CD4-positive, alpha-beta T cell (primary cell): ENCODE measurements around the gene ROPN1L. TPM values are rescaled to one million over a fixed set of nuclear protein-coding genes. Genes with fewer than 3 reads are reported as not detected.

Source experiments
- ATAC-seq: fragments of 200-7000 bp; cut with Tn5 transposase; one replicate; pipeline ENCODE4 v1.10.0; 2022; ENCODE audit warnings: mild to moderate bottlenecking; ENCODE audit not compliant: poor library complexity
- CTCF ChIA-PET: fragments of 350-600 bp; sonication (Branson Sonifier 250); formaldehyde crosslinking; loops from one replicate; lab custom pipeline; 2021; ENCODE audit warnings: antibody characterized with exemption, inconsistent platforms; lab: Charles Lee
- POLR2A ChIA-PET: fragments of 350-600 bp; sonication (Branson Sonifier 250); formaldehyde crosslinking; loops from one replicate; lab custom pipeline; 2021; ENCODE audit warnings: antibody characterized with exemption, inconsistent platforms; lab: Charles Lee
- DNase-seq, 14 experiments: peaks; one replicate each; pipeline ENCODE4 v3.0.0-alpha.2; 2013 to 2020; ENCODE audit warnings: mixed read lengths in 2 of 14
- H3K27ac ChIP-seq, 2 donors: one replicate each; pipeline versions ENCODE4 v1.5.1 to v1.7.0; 2013; ENCODE audit warnings: low read length in 2 of 2, low read depth in 1 of 2, mild to moderate bottlenecking in 1 of 2
- H3K27me3 ChIP-seq, 2 experiments: 1 replicate in 1 of 2; 2 replicates in 1 of 2; pipeline versions ENCODE4 v1.6.1 to v1.7.0; 2013; ENCODE audit warnings: low read length in 2 of 2, control low read depth in 1 of 2, mild to moderate bottlenecking in 1 of 2, moderate library complexity in 1 of 2; ENCODE audit not compliant: insufficient read depth in 2 of 2, control insufficient read depth in 1 of 2
- H3K36me3 ChIP-seq: one replicate; pipeline ENCODE4 v1.6.1; 2013; ENCODE audit warnings: low read length, control low read depth; ENCODE audit not compliant: insufficient read depth
- H3K4me1 ChIP-seq: one replicate; pipeline ENCODE4 v1.6.1; 2013; ENCODE audit warnings: low read length, control low read depth; ENCODE audit not compliant: insufficient read depth
- H3K4me3 ChIP-seq: one replicate; pipeline ENCODE4 v1.5.1; 2013; ENCODE audit warnings: mild to moderate bottlenecking, low read length, moderate library complexity
- H3K9me3 ChIP-seq, 2 experiments: 1 replicate in 1 of 2; 2 replicates in 1 of 2; pipeline versions ENCODE4 v1.6.1 to v1.7.0; 2013; ENCODE audit warnings: low read length in 2 of 2, mild to moderate bottlenecking in 2 of 2, control low read depth in 1 of 2, moderate library complexity in 1 of 2; ENCODE audit not compliant: control insufficient read depth in 1 of 2, insufficient read depth in 1 of 2
- H3K27ac Mint-ChIP-seq: one replicate; pipeline ENCODE4 v1.8.0; 2020; ENCODE audit warnings: mixed read lengths
- H3K27me3 Mint-ChIP-seq: one replicate; pipeline ENCODE4 v1.8.0; 2021; ENCODE audit warnings: mixed read lengths
- H3K36me3 Mint-ChIP-seq: one replicate; pipeline ENCODE4 v1.8.0; 2021; ENCODE audit warnings: low read depth, mixed read lengths
- H3K4me1 Mint-ChIP-seq: one replicate; pipeline ENCODE4 v1.8.0; 2021; ENCODE audit warnings: low read depth, mixed read lengths
- H3K4me3 Mint-ChIP-seq: one replicate; pipeline ENCODE4 v1.8.0; 2020; ENCODE audit warnings: mild to moderate bottlenecking, mixed read lengths
- H3K9me3 Mint-ChIP-seq: one replicate; pipeline ENCODE4 v1.8.0; 2020; ENCODE audit warnings: mixed read lengths
- CTCF ChIP-seq: fragments of 200-600 bp; IDR thresholded peaks from one replicate; pipeline ENCODE4 v1.8.0; 2022; ENCODE audit warnings: antibody characterized with exemption, mild to moderate bottlenecking
- intact Hi-C, 2 experiments: fragments of 100-400 bp; cut with DNase I in 1 of 2; cut with micrococcal nuclease in 1 of 2; formaldehyde crosslinking; loops; one replicate each; pipeline versions ENCODE4 v1.15.1 to v1.9.0; 2023 to 2025; cut with DNase I, micrococcal nuclease
- total RNA-seq, 174 experiments: library from RNA in 2 of 174; stranded (reverse) in 2 of 174; gene quantifications; one replicate each; pipeline ENCODE4 v1.2.3 and lab custom pipeline; 2021 to 2026

The ROPN1L gene
- total RNA-seq, 2 experiments from 2014 or later = 0.42 to 0.58 TPM

- Histone ChIP-seq H3K9me3 (no peaks in the 10 kb centered on the region), H3K36me3 (peaks cover 93% of the 10 kb centered on the region), H3K27me3 (no peaks in the 10 kb centered on the region), H3K4me3 (no peak overlapping the region), H3K4me1 (no peaks in the 10 kb centered on the region), H3K27ac (no peak overlapping the region)
- ChIA-PET POLR2A (no interaction called here), CTCF (no interaction called here)
- intact Hi-C loops = no loop called here
- H3K4me3 Mint-ChIP-seq = no peak overlapping the region
- no peak for ATAC-seq
- H3K9me3 Mint-ChIP-seq = no peaks in the 10 kb centered on the region
- H3K4me1 Mint-ChIP-seq = peaks cover 8% of the 10 kb centered on the region
- no peaks in the 10 kb centered on the region for H3K27me3 Mint-ChIP-seq
- no peak for DNase-seq
- peaks cover 97% of the 10 kb centered on the region for H3K36me3 Mint-ChIP-seq
- no peak overlapping the region for H3K27ac Mint-ChIP-seq
- TF ChIP-seq CTCF = no peak
These were observed 30.3 kb upstream of the ROPN1L start for GRCh38 chr5:10411336-10411735.

- H3K4me3 ChIP-seq = no peak overlapping the region
- H3K9me3 ChIP-seq = no peaks in the 10 kb centered on the region
- TF ChIP-seq CTCF = no peak
- H3K36me3 Mint-ChIP-seq = peaks cover 98% of the 10 kb centered on the region
- H3K4me1 ChIP-seq = peaks cover 7% of the 10 kb centered on the region
- ChIA-PET POLR2A (no interaction called here), CTCF (no interaction called here)
- H3K27me3 Mint-ChIP-seq = no peaks in the 10 kb centered on the region
- no peaks in the 10 kb centered on the region for H3K9me3 Mint-ChIP-seq
- DNase-seq = no peak
- no peaks in the 10 kb centered on the region for H3K27me3 ChIP-seq
- no peak overlapping the region for H3K27ac ChIP-seq
- peaks cover 22% of the 10 kb centered on the region for H3K4me1 Mint-ChIP-seq
- H3K27ac Mint-ChIP-seq = no peak overlapping the region
- no peak for ATAC-seq
- no peak overlapping the region for H3K4me3 Mint-ChIP-seq
- peaks cover 79% of the 10 kb centered on the region for H3K36me3 ChIP-seq
- intact Hi-C loops = no loop called here
These were observed 24.8 kb upstream of the ROPN1L start for GRCh38 chr5:10416868-10417267.

GRCh38 chr5:10418654-10419345 lies 22.9 kb upstream of the ROPN1L start:
- CTCF ChIA-PET = no interaction called here
- intact Hi-C loops = no loop called here
- Histone ChIP-seq H3K27me3 (no peaks in the 10 kb centered on the region), H3K9me3 (no peaks in the 10 kb centered on the region), H3K4me3 (no peak overlapping the region), H3K4me1 (peaks cover 9% of the 10 kb centered on the region), H3K36me3 (peaks cover 64% of the 10 kb centered on the region), H3K27ac (no peak overlapping the region)
- Mint-ChIP-seq H3K4me3 (no peak overlapping the region), H3K9me3 (no peaks in the 10 kb centered on the region), H3K27ac (peak overlapping the region; percentile 8), H3K4me1 (peaks cover 35% of the 10 kb centered on the region), H3K36me3 (peaks cover 96% of the 10 kb centered on the region), H3K27me3 (no peaks in the 10 kb centered on the region)
- POLR2A ChIA-PET = interaction anchor here (0.7 kb wide), 1 partner anchor 10 kb away, joined by 3 read pairs; no protein-coding TSS in a partner anchor
- DNase-seq (no peak), ATAC-seq (no peak)
- no peak for TF ChIP-seq CTCF
